ENCODE data around the gene CAPS2. TPM values are rescaled to one million over a fixed set of nuclear protein-coding genes. Genes with fewer than 3 reads are reported as not detected.
A peak's percentile ranks its signal among the peaks of the same experiment; 100 is the strongest.

The CAPS2 gene
- total RNA-seq, 1 experiment from 2014 or later: 4.3 TPM

DNA sequence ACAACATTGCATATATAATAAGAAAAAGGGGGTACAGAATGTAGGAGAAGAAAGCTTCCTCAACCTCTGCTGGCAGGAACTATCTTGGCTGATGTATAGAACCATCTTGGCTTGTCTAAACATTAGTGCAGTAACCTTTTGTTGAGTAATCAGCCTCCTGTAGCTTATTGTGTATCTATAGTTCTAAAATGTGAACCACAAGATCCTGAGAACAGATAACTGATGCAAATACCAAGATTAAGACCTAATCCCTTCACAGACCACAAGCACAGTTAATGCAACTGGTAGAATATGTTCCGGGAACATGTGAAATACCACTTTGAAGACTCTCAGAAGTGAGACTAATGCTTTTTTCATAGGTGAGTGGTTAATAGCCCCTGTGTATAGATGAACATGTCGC, 69.8 kb downstream of the CAPS2 start:
- Mint-ChIP-seq H3K4me1 (peaks cover 17 to 27% of the 10 kb centered on the region in 2 experiments), H3K36me3 (ENCODE audit: insufficient read depth in 1 of 3, low read depth in 3 of 3) (peaks cover 0 to under 1% (median 0%) of the 10 kb centered on the region in 3 experiments; a peak in 2 of 7 replicates), H3K4me3 (no peak overlapping the region), H3K9me3 (peaks cover under 1% of the 10 kb centered on the region in 2 experiments; a peak in 3 of 5 replicates), H3K27ac (no peak overlapping the region), H3K27me3 (ENCODE audit: low read depth) (no peaks in the 10 kb centered on the region)
- no peaks in the 10 kb centered on the region for H4K20me1 ChIP-seq (ENCODE audit: control insufficient read depth, insufficient read depth, insufficient read length)
- H2BK20ac ChIP-seq (ENCODE audit: low read depth, low read length, poor library complexity, severe bottlenecking): no peak overlapping the region
- H3K4me1 ChIP-seq (ENCODE audit: insufficient read depth, low read length): no peaks in the 10 kb centered on the region
- no peak overlapping the region for H4K5ac ChIP-seq (ENCODE audit: insufficient read length, low read depth, low read length)
- no peak overlapping the region for H2BK15ac ChIP-seq (ENCODE audit: low read depth, low read length)
- no CpG with 5 or more reads among the region's 2 CpGs for WGBS (ENCODE audit: extremely low coverage, insufficient read length, low lambda C conversion rate)
- DNase-seq: no peak
- H3K4me2 ChIP-seq (ENCODE audit: insufficient read depth, insufficient read length, low read length): no peak overlapping the region
- no peak overlapping the region for H3K18ac ChIP-seq (ENCODE audit: insufficient read length, low read depth, low read length)
- no peak overlapping the region for H2AK5ac ChIP-seq (ENCODE audit: insufficient read length, low read length)
- no peaks in the 10 kb centered on the region for H3K23me2 ChIP-seq (ENCODE audit: insufficient read length, low read depth, low read length, poor library complexity, severe bottlenecking)
- H2AFZ ChIP-seq (ENCODE audit: low read length): no peak overlapping the region
- peak overlapping the region; percentile 36 for H3T11ph ChIP-seq (ENCODE audit: low read length)
- H3K9ac ChIP-seq (ENCODE audit: extremely low read depth, insufficient read length, low read length): no peak overlapping the region
- H2BK12ac ChIP-seq (ENCODE audit: insufficient read length, low read depth, low read length): no peak overlapping the region
- H2BK120ac ChIP-seq (ENCODE audit: low read depth, low read length, poor library complexity, severe bottlenecking): no peak overlapping the region
- no peak overlapping the region for H3K4ac ChIP-seq (ENCODE audit: low read depth, low read length)
- H3K23ac ChIP-seq (ENCODE audit: insufficient read length, low read depth, low read length): no peak overlapping the region
- no peak overlapping the region for H3K14ac ChIP-seq (ENCODE audit: insufficient read depth, low read length)
- H3K56ac ChIP-seq (ENCODE audit: insufficient read length, low read depth, low read length): no peak overlapping the region
- no peak overlapping the region for H3K27ac ChIP-seq (ENCODE audit: insufficient read length, low read depth, low read length)
- no peak overlapping the region for H4K91ac ChIP-seq (ENCODE audit: insufficient read length, low read depth, low read length)
- no peaks in the 10 kb centered on the region for H3K79me2 ChIP-seq (ENCODE audit: insufficient read depth, low read length)
- no peaks in the 10 kb centered on the region for H3K27me3 ChIP-seq (ENCODE audit: insufficient read depth, low read length)
- H3K79me1 ChIP-seq (ENCODE audit: insufficient read depth, low read depth, low read length, poor library complexity, severe bottlenecking): no peaks in the 10 kb centered on the region
- H3K9me3 ChIP-seq (ENCODE audit: control insufficient read depth, low read depth, low read length): no peaks in the 10 kb centered on the region
- H4K8ac ChIP-seq (replicated peaks; ENCODE audit: insufficient read length, low read depth, low read length): no peak overlapping the region
- H2BK5ac ChIP-seq (ENCODE audit: insufficient read length, low read length): no peak overlapping the region
- TF ChIP-seq, protein P1, sequence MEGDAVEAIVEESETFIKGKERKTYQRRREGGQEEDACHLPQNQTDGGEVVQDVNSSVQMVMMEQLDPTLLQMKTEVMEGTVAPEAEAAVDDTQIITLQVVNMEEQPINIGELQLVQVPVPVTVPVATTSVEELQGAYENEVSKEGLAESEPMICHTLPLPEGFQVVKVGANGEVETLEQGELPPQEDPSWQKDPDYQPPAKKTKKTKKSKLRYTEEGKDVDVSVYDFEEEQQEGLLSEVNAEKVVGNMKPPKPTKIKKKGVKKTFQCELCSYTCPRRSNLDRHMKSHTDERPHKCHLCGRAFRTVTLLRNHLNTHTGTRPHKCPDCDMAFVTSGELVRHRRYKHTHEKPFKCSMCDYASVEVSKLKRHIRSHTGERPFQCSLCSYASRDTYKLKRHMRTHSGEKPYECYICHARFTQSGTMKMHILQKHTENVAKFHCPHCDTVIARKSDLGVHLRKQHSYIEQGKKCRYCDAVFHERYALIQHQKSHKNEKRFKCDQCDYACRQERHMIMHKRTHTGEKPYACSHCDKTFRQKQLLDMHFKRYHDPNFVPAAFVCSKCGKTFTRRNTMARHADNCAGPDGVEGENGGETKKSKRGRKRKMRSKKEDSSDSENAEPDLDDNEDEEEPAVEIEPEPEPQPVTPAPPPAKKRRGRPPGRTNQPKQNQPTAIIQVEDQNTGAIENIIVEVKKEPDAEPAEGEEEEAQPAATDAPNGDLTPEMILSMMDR (conservative IDR thresholded peaks at IDR 0.05): no peak
